ENCODE results near the gene IDI2.
A peak's percentile ranks its signal among the peaks of the same experiment; 100 is the strongest.

IDI2 gene

DNA sequence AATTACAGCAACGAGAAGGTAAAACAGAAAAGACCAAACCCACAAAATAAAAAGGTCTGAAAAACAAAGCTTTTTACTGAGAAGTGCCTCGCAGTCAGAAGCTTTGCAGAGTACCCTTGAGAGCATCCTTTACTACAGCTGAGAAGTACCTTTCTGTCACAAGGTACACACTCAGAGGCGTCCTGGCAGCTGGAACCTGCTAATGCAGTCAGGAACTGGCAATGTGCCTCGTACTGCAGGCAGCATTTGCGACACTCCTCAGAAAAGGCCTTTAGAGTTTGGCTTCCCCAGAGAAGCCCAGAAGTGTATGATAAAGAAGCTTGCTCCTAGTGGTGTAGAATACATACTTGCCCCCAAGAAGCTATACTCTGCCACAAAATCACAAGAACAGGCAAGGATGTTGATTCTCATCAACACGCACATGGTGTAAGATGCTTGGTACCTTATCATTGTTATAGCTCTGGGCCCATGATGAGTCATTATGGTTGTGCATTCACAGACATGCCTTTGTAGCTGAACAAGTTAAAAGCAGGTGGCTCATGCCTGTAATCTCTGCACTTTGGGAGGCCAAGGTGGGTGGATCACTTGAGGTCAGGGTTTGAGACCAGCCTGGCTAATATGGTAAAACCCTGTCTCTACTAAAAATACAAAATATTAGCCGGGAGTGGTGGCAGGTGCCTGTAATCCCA is 39.4 kb downstream of the IDI2 start:
- peak overlapping the region; percentile 92 for H3K27ac ChIP-seq
- peak; percentile 70 for DNase-seq (ENCODE audit: low read depth, low spot score)

DNA sequence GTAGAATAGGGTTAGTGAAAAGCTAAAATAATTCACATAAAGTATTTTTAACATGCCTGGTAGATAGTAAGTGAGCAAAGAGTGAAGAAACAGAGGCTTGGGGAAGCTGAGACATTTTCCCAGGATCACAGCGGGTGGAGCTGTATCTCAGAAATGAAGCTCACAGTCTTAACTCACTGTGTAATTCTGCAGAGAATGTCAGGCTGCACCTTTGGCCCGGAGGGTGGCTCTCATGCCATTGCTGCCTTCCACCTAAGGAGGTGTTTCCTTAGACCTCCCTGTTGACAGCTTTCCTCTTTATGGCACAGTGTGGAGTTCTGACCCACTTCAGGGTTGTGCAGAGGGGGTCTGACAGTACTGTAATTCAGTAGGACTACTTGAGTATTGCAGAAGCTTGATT is 40.3 kb downstream of the IDI2 start:
- H3K27ac ChIP-seq = no peak overlapping the region
- DNase-seq (ENCODE audit: low read depth, low spot score) = no peak

DNA sequence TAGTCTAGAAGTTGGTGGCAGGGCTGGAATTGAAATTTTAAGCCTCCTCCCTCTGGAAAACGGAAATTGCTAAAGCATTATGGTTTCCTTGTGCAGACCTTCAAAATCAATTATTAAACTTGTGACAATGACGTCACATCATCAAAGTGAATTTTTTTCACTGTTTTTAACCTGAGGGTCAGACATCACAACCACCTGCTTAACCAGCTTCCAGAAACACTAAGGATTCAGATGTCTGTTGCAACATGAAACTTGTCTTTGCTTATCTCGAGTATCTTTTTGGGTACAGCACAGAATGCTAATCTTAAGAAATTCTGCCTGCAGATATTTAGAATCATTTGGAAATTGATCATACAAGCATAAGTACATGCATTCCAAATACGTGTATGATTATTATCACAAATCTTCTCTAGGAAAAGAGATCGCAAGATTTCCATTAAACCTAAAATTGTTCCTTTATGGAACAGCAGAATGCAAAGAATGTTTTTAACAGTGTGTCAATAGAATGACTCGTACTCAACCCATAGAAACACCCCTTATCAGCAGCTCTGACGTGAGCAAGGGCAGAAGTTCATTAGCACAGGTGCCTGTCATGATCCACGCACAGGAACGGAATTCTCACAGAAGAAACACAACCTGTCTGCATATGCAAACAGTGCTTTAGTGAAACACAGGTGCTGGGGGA is 41.5 kb downstream of the IDI2 start:
- DNase-seq (ENCODE audit: low read depth, low spot score) = no peak
- H3K27ac ChIP-seq = no peak overlapping the region

DNA sequence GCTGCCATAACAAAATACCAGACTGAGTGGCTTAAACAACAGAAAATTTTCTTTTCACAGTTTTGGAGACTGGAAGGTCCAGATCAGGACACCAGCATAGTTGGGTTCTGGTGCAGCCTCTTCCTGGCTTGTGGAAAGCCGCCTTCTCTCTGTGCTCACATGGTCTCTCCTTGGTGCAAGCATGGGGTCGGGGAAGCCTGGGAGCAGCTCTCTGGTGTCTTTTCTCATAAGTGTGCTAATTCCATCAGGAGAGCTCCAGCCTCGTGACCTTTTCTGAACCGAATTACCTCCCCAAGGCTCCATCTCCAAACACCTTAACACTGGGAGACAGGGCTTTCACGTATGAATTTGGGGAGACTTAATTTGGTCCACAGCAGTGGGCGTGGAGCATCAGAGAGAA is 42.3 kb downstream of the IDI2 start:
- DNase-seq (ENCODE audit: low read depth, low spot score) = no peak
- H3K27ac ChIP-seq = no peak overlapping the region

DNA sequence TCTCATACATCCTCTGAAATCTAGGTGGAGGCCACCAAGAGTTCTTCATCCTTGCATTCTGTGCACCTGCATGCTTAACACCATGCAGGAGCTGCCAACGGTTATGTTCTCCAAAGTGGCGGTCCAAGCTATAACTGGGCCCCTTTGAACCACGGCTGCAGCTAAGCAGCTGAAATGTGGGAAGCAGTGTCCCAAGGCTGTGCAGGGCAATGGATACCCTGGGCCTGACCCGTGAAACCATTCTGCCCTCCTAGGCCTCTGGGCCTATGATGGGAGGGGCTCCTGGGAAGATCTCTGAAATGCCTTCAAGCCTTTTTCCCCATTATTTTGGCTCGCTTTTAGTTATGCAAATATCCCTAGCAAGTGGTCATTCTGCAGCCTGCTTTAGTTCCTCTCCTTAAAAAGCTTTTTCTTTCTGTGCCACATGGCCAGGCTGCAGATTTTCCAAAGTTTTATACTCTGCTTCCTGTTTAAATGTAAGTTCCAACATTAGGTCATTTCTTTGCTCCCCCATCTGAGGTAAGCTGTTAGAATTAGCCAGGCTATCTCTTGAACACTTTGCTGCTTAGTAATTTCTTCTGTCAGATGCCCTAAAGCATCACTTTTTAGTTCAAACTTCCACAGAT is 45.1 kb downstream of the IDI2 start:
- DNase-seq (ENCODE audit: low read depth, low spot score) = no peak
- no peak overlapping the region for H3K27ac ChIP-seq

DNA sequence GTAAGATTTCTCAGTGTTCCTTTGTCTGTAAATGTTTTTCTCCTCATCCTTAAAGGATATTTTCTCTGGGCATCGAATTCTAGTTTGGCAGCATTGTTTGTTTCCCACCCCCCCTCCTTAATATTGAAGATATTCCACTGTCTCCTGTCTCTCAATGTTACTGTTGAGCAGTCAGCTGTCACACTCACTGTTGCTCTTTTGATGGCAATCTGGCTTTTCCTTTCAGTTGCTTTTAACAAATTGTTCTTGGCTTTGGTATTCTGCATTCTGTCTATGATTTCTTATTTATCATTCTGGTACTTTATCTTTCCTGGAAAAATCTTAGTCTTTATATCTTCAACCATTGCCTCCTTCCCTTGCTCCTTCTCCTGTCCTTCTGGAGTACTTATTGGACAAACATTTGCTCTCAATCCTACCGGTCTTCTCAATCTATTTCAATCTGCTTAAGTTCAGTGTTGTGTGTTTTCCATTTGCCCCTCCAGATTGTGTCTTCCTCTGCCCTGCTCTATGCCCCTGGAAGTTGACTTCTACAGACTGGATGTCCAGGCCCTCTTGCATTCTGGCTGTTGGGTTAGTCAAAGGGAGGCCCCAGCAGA is 46.7 kb downstream of the IDI2 start:
- H3K27ac ChIP-seq = no peak overlapping the region
- no peak for DNase-seq (ENCODE audit: low read depth, low spot score)

DNA sequence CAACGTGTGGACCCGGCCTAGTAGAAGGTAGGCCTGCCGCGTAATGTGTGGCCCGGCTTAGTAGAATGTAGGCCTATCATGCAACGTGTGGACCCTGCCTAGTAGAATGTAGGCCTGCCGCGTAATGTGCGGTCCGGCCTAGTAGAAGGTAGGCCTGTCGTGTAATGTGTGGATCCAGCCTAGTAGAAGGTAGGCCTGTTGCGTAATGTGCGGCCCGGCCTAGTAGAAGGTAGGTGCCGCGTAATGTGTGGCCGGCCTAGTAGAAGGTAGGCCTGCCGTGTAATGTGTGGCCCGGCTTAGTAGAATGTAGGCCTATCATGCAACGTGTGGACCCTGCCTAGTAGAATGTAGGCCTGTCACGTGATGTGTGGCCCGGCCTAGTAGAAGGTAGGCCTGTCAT is 49.3 kb downstream of the IDI2 start:
- no peak for DNase-seq (ENCODE audit: low read depth, low spot score)
- no peak overlapping the region for H3K27ac ChIP-seq

DNA sequence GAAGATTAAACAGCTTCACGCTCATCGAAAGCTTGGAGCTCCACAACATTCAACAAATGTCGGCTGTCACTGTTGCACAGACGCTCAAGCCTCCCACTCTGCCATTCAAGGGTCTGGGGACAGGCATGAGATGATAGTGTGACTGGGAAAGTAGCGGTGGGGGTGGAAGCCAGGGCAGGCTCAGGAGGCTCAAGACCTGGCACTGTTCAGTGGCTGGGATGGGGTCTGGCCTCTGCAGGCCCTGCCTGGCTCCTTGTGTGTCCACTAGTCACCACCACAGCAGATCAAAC is 50.9 kb downstream of the IDI2 start:
- no peak overlapping the region for H3K27ac ChIP-seq
- no peak for DNase-seq (ENCODE audit: low read depth, low spot score)

DNA sequence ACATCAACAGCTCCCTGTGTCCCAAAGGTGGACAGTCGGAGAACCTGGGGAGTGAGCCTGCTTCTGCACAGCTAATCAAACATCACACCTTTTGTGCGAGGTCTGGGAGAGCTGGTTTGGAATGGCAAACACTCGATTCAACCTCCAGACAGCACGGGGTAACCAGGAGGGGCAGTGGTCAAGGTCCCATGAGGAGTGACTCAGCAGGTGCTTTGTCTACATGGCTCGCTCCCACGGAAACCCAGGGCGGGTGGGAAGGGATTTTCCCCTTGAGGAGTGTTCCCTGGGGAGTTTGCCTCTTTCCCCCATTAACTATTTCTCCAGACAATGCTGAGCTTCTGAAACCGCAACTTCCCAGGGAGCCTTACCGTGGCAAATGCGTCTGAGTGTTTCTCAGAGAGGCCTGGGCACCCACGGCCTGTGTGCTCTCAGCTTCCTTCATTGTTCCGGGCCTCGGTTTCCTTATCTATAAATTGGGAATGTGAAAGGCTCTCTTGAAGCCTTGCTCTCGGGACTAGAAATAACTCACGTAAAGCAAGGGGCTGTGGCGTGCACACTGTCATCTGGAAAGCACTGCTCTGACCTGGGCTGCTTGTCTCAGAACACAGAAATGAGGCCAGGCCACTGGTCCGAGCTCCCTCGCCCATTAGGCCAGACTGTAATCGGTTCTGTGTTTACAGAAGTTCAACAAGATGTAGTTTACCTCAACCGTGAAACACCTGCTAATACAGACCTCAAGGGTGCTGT is 51.4 kb downstream of the IDI2 start:
- DNase-seq (ENCODE audit: low read depth, low spot score) = no peak
- H3K27ac ChIP-seq = no peak overlapping the region

DNA sequence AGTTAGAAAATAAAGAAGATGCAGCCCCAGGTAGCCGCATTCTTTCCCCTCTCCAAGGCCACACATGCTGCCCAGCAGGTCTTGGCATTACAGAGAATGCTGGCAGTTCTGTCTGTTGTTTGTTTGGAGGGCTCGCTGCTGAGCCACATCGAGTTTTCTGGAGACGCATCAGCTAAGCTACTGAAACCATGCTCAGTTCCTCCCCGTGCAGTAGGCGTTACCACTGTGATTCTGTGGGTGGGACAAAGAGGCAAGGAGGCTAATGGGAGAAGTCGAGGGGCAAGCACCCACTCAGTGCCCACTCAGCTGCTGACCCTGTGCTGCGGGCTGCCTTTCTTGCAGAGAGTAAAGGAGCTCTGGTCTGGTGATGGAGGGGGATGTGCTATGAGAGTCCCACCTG is 52.9 kb downstream of the IDI2 start:
- no peak overlapping the region for H3K27ac ChIP-seq
- DNase-seq (ENCODE audit: low read depth, low spot score) = no peak

DNA sequence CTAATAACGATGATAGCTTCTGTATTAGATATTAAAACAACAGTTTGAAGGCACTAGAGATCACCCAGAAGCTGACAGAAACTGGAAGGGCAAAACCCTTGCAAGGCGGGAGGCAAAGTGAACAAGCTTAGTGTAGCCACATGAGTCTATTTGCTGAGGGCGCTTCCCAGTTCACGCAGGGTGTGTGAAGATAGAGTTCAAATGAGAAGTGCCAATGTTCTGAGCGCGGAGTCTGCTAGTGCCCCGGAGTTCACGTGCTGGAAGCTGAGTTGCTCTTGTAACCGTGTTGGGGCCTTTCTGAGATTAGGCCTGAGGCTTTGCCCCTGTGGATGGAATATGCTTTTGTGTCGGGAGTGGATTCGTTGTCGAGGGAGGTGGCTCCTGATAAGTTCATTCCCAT is 54.0 kb downstream of the IDI2 start:
- no peak for DNase-seq (ENCODE audit: low read depth, low spot score)
- H3K27ac ChIP-seq = no peak overlapping the region

DNA sequence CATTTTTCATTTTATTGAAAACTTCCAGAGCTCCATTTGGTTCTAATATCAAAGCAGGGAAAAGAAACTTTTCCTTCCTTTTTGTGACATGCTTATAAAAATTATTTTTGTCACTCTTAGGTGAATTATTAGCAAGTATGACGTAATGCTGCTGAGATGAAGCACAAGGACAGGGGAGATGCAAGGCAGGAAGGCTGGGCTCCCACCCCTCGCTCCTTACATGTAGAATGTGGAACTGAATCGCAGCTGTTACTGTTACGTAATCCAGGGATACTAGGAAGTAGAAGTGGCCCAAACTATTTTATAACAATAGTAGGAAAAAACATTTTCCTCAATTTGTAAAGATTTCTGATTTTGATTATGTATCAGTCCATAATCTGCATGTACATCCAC is 54.5 kb downstream of the IDI2 start:
- DNase-seq (ENCODE audit: low read depth, low spot score) = no peak
- no peak overlapping the region for H3K27ac ChIP-seq

DNA sequence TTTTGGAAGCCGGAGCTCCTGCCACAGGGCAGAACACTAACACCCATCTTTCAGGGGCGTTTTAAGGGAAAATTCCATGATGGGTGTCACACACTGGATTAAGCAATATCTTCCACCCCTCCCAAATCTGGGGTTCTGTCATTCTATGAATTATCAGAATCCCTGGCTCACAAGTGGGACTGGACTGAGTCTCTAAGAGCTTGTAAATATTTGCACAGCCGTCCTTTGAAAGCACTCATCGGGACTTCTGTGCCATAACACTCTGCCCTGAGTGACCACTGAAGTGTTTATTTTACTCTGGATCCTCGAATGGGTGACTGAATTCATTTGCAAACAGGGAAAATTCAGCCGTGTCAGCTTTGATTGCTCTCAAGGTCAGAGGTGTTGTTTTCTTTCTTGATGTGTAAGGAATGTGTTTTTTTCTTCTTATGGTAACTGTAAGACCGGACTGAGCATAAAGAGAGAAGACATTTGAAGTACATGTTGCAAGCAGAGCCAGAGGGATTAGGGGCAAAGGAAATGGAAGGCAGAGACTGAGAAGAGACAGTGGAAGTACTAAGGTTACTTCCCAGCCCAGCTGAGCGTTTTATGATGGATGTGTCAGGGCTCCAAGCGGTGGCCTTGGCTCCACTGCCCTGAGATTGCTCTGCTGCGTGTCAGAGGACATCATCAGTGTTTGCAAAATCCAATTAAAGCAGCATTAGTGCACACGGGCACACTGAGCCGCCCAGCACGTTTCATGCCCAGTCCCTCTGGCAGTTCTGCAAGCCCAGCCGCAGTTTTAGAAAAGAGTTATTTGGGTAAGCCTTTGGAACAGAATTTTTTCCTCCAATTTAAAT is 55.1 kb downstream of the IDI2 start:
- H3K27ac ChIP-seq = no peak overlapping the region
- no peak for DNase-seq (ENCODE audit: low read depth, low spot score)

DNA sequence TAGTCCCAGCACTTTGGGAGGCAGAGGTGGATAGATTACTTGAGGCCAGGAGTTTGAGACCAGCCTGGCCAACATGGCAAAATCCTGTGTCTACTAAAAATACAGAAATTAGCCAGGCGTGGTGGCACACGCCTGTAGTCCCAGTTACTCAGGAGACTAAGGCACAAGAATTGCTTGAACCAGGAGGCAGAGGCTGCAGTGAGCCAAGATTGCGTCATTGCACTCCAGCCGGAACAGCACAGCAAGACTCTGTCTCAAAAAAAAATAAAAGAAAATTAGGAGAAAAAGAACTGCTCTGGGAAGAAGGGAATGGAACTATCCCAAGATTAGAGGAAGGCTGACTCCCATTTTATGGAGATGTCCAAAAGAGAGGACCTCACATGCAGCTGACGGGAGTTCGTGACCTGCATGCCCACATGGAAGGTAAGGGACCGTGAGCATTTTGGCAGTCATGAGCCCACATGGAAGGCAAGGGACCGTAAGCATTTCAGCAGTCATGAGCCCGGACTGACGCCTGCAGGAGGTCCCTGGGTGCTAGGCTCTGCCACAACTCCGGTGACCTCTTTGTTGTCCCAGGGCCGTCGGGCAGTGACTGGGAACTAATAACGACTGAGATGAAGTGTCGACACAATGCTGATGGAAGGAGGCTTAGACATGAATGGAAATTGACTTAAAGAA is 56.0 kb downstream of the IDI2 start:
- no peak overlapping the region for H3K27ac ChIP-seq
- no peak for DNase-seq (ENCODE audit: low read depth, low spot score)
